Mucosa of gallbladder (tissue), 1 donor: ENCODE results near the gene PRKX. TPM values are rescaled to one million over a fixed set of nuclear protein-coding genes. Genes with fewer than 3 reads are reported as not detected.
"Not testable (repeated sequence)": the region's sequence is repeated elsewhere in the genome, so short reads cannot be mapped to it uniquely, and the experiment has no call there.

Source experiments
- DNase-seq: peaks from one replicate; pipeline ENCODE4 v3.0.0-alpha.2; 2020; ENCODE audit warnings: low spot score
- total RNA-seq: library from RNA; stranded (reverse); gene quantifications from one replicate; pipeline ENCODE4 v1.2.1, GENCODE V29; 2021
- donor health status: DM: no; HTN: no; CAD: no.

PRKX gene
- total RNA-seq, 1 donor from 2014 or later = 15.2 TPM

DNA sequence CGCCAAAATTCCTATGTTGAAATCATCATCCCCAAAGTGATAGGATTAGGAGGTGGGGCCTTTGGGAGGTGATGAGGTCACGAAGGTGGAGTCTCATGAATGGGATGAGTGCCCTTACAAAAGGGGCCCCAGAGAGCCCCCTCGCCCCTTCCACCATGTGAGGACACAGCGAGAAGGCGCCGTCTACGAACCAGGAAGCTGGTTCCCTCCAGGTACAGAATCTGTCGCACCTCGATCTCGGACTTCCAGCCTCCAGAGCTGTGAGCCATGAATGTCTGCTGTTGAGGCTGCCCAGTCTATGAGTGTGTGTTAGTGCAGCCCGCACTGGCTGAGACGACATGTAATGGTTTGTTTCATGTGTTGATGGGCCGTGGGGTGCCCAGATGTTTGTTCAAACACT is 60.3 kb downstream of the PRKX start:
- no peak for DNase-seq

DNA sequence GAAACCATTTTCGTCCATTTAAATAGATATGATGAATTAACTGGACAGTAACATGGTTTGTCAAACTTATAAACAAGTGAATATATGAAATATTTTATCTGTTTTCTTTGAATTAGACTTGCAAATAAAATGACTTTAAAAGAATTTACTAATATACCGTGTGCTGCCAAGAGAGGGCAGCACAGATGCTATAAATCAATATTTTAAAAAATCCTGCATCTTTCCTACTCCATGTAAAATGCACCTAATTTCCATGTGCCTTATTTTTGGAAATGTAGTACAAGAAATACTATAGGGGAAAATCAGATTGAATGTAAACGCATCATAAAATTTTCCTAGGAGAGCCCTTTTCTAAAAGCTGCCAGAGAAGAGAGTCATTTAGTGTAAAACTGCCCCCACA is 62.2 kb downstream of the PRKX start:
- DNase-seq = no peak

DNA sequence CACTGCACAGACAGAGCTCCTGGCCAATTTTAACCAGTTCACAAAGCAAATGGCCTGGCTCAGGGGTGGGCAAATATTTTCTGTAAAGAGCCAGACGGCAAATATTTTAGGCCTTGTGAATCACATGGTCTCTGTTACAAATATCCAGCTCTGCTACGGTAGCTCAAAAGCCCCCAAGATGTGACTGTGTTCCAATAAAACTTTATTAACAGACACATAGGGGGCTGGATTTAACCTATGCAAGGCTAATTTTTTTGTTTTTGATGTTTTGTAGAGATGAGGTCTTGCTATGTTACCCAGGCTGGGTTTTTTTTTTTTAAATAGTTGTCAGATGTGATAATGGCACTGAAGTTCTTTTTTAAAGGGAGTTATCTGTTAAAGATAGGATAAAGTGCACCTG is 65.4 kb downstream of the PRKX start:
- DNase-seq = no peak

DNA sequence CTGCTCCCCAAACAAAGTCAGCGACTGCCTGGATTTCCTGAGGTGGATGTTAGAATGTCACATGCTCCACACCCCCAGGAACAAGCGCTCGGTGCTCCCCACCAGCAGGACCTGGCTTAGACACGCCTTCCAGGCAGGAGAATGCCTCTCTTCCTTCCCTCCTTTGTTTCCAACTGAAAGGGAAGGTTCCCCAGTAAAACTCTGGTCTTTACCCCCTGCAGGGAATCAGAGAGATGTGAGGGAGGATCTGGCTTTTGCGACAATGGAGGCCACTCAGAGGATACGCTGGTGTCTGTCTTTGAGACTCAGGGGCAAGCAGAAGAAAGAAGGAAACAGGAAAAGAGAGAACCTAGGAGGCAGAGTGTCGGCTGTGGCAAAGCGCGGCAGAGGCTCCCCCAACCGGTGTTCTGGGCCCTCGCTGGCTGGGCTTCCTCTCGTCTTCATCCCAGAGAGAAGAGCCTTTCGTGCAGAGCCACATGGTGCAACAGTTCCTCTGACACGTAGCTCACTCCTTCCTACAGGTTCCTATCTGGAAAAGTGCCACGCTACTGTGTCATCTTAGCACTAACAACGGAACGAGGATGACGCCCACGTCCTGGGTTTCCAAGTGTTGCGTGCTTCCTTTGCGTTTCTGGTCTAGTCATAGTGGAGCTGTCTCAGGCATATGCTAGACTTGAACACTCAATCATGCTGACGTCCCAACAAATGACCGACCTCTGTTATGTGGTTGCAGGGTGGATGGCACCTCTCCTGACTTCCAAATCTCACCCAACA is 73.4 kb downstream of the PRKX start:
- DNase-seq = not testable (repeated sequence)

DNA sequence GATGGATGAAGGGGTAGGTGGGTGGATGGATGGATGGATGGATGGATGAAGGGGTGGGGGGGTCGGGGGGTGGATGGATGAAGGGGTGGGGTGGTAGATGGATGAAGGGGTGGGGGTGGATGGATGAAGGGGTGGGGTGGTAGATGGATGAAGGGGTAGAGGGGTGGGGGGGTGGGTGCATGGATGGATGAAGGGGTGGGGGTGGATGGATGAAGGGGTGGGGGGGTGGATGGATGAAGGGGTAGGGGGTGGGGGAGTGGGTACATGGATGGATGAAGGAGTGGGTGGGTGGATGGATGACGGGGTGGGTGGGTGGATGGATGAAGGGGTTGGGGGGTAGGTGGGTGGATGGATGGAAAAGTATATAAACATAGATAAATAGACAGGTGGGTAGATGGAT is 74.2 kb downstream of the PRKX start:
- DNase-seq = no peak

DNA sequence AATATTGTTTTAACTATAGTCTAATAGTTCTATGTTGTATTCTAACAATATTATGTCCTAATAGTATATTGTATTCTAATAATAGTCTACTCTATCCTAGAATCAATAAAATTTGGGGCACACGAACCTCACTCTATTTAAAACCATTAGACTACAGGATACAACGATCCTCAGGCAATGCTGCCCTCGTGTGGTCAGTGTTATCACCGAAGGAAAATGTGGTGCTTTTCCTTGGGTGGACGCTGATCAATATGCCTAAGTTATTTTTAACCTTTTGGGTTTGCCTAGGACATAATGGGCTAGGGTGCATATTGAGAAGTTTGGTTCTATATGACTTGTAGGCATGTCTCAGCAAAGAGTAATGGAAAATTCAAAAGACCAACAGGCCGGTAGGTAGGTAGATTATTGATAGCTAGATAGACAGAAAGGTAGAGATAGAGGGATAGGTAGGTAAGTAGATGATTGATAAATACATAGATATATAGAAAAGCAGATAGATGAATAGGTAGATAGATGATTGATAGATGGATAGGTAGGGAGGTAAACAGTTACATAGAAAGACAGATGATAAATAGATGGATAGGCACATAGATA is 75.1 kb downstream of the PRKX start:
- peak; percentile 26 for DNase-seq

DNA sequence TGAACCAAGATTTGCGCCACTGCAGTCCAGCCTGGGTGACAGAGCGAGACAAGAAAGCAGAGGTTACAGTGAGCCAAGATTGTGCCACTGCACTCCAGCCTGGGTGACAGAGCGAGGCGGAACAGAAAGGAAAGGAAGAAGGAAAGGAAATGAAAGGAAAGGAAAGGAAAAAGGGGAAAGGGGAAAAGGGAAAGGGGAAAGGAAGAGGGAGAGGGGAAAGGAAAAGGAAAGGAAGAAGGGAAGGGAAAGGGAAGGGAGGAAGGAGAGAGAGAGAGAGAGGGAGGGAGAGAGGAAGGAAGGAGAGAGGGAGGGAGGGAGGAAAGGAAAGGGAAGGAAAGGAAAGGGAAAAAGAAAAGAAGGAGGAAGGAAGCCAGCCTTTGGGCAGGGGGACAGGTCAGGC is 76.6 kb downstream of the PRKX start:
- no peak for DNase-seq

DNA sequence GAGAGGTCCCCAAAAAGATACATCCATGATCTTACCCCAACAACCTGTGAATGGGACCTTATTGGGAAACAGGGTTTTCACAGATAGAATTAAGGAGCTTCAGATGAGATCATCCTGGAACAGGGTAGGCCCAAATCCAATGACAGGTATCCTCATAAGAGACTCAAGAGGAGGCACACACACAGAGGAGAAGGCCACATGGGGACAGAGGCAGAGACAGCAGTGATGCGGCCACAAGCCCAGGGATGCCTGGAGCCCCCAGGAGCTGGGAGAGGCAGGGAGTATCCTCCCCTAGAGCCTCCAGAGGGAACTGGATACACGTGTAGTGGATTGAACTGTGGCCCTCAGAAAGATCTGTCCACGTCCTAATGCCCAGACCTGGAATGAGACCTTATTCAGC is 82.3 kb downstream of the PRKX start:
- no peak for DNase-seq

DNA sequence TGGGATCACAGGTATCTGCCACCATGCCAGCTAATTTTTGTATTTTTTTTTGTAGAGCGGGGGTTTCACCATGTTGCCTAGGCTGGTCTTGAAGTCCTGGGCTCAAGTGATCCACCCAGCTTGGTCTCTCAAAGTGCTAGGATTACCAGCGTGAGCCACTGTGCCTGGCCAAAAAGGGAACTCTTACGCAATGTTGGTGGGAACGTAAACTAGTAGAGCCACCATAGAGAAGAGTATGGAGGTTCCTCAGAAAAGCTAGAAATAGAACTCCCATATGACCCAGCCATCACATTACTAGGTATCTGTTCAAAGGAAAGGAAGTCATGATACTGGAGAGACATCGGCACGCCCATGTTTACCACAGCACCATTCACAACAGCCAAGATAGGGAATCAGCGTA is 85.9 kb downstream of the PRKX start:
- DNase-seq = no peak

DNA sequence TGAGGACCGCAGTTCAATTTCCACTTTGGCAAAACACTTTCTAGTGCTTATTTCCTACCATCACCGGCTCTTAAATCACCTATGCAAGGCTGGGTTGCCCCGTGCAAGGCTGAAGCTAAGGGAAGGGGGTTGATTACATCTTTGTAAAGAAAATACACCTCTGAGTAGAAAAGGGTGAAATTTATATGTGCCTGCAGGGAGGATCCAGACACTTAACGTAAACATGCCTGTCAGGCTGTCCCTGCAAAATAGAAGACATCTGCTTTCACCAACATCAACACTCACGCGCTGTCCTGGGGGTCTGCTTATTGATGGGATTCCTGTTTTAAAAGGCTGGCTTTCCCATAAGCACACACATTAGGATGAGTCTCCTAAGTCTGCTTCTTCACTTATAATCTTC is 92.0 kb downstream of the PRKX start:
- DNase-seq = no peak

DNA sequence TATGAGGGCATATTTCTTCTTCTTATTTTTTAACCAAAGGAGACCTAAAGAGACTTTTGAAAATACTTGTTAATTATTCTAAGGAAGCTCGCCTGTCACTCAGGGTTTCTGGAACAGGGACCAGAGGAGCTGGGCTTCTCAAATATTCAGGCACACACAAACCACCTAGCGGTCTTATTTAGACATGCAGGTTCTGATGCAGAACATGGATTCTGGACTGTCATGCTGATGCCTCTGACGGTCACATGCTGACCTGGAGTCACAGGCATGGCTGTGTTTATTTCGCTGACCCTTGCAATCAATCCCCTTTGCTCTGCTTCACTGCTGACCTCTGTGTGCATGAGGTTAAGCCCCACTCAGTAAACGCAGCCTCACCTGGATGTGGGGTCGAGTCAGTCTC is 101.7 kb downstream of the PRKX start:
- not testable (repeated sequence) for DNase-seq

DNA sequence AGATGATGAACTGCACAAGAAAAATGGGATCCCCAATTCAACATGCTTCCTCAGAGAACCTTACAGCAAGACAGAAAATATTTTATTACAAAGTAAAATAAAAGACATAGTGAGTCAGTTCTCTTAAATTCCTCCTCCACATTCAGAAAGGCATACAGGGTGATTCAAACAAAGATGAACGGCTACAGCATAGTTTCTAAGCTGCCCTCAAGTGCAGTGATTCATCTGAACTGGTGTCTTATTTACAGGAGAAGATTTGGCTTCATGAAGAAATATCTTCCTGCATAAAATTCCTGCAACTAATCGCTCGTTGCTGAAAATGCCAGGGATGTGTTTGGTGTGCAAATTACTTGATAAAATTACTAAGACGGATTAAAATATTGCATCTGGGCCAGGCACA is 103.6 kb downstream of the PRKX start:
- DNase-seq = no peak

DNA sequence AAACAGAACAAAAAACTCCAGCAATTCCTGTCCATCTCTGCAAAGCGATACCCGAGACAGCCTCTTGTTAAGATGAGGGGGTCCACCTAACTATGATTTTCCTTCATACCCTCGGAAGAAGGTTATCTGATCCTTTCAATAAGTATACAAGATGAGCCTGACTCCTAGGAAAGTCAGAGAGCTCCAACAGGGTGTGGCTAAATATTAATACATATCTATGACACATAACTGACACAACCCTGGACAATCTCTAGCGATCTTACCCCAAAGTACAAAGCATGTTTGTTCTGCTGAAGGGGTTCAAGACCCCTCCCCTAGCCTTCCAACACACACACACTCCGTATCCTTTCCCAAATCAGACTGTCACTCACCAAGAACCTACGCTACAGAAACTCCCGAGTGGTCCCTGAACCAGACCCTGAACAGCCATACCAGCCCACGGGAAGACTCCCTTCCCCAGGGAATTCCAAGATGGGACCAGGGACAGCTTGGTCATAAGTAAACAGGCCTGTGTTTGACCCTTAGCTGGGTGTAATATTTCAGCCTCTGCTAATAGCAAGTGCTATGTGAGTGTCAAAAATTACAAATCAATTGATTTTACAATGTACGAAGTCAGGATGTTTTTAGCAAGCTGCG is 110.3 kb downstream of the PRKX start:
- DNase-seq = no peak

DNA sequence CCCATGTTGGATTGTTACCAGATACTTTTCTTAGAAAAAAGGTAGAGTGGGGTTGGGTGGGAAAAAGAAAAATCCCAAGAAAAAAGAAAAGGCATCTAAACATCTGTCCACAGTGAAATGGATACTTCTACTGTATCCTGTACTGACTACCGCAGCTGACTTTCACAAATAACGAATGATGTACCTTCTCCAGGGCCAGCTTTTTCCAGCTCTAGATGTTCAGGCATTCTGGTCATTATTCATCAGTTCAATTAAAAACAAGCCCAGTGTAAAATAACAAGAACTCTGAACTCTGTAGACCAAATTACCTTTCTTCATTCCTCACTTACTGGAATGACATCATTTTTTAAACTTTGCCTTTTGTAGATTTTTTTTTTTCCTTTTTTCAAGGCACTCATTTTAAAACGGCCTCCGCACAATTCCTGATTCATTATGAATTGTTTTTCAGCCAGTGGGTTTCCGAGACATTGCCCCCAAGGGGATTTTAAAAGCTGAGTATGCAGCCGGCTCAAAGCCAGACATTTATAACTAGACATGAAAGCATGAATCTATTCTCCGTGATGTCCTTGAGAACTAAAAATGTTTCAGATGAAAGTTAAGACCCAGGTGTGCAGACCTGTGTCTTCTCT is 113.5 kb downstream of the PRKX start:
- DNase-seq = no peak

DNA sequence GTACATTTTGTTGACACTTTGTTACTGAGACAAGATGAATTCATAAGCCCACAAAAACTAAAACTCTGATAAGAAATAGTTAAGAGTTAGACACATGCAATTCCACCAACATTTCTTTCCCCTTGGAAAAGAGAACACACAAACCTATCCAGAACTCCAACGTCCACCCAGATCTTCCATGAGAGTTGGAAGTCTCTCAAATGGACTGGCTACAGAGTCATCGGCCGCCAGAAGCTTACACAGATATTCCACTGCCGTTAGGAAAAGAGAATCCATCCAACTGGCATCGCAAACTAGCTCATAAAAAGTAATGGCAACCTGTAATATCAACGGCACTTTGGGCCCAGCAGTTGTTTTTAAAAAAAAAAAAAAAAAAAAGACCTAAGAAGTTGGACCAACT is 114.7 kb downstream of the PRKX start:
- no peak for DNase-seq

DNA sequence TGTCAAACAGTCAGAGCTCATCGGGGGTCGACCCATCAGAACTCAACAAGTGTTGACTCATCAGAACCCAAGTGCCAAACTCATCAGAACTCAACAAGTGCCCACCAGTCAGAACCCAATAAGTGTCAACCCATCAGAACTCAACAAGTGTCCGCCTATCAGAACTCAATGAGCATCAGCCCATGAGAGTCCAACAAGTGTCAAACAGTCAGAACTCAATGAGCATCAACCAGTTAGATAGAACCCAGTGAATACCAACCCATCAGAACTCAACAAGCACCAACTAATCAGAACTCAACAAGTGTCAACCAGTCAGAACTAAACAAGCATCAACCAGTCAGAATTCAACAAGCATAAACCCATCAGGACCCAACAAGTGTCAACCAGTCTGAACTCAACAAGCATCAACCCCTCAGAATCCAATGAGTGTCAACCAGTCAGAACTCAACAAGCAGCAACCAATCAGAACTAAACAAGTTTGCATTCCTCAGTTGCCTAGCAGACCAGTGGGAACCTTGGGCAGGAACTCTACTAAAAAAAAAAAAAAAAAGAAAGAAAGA is 115.3 kb downstream of the PRKX start:
- DNase-seq = no peak

DNA sequence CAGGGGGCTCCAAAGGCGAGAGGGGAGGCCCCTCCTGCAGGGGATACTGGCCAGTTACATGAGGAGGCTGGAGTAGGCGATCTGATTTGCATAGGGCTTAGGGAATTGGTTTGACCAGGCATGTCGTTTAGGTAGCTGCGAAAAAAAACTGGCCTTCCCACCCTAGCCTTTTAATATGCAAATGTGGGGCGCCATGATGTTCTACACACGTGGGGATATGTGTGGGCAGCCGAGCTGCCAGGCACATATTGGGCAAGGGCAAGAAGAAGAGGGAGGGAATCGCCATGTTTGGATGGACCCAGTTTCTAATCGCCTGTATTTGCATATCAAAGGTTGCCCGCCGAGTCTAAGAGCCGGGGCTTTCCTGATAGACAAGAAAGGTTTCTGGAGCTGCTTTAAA is 121.3 kb downstream of the PRKX start:
- no peak for DNase-seq

DNA sequence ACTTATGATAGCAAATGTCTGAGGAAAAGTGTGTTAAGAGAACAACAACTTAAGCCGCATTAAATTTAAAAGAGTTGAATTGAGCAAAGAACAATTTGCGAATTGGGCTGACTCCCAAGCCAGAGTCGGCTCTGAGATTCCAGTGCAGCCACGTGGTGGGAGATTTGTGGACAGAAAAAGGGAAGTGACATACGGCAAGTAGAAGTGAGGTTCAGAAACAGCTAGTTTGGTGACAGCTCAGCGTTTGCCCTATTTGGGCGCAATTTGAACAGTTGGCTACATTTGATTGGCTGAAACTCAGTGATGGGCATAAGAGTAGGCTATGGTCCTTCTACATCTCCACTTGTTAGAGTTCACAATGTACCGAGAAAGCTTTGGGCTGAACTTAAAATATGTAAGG is 124.0 kb downstream of the PRKX start:
- no peak for DNase-seq

DNA sequence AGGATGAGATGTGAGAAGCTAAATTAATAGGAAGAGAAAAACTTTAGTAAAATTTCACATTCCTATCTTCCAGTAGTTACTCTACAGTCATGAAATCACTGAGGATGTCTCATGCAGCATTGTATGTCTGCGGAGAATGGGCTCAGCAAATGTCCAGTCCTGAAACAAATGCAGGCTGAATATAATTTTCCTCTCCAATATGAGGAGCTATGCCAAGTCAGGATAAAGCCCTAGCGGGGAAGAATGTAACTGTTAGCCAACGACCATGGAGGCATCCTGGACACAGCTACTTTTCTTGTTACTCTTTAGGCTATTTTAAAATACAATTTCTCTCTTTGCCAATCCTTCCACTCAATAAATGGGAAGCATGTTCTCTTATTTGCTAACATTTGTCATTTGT is 127.7 kb downstream of the PRKX start:
- DNase-seq = no peak

DNA sequence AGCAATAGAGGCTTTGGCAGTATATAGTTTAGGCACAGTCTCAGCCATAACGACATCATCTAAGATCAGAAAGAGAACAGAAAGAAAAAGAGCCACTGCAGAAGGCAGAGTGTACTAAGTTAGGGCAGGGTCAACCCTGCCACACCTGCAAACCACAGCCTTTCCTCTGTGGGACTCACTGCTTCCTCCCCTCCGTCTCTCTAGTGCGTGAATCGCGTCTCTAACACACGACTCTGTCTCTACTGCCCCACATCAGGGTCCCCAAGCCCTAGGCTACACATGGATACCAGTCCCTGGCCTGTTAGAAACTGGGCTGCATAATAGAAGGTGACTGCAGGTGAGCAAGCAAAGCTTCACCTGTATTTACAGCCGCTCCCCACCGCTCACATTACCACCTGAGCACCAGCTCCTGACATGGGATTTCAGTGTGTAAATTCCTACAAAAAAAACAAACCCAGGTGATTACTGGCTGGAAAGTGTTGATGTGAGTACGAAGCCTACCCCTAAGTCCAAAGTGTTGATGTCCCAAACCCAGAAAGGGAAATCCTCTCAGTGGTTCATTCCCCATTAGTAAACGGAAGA is 128.9 kb downstream of the PRKX start:
- DNase-seq = no peak

DNA sequence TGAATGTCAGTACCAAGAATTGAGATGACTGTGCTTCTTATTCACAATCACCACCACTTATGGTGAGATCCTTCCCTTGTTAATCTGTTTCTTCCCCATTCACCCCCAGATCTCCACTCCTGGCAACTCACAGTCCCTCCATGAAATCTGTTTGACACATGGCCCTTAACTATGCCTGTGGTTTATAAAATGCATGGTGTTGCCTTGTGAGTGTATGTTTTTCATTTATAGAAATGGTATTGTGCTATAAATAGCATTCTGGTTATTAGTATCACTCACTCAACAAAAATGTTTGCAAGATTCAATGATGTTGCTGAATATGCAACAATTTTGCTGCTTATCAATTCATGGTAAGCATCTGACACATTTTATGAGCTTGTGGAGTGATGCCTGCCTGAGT is 131.0 kb downstream of the PRKX start:
- DNase-seq = no peak

DNA sequence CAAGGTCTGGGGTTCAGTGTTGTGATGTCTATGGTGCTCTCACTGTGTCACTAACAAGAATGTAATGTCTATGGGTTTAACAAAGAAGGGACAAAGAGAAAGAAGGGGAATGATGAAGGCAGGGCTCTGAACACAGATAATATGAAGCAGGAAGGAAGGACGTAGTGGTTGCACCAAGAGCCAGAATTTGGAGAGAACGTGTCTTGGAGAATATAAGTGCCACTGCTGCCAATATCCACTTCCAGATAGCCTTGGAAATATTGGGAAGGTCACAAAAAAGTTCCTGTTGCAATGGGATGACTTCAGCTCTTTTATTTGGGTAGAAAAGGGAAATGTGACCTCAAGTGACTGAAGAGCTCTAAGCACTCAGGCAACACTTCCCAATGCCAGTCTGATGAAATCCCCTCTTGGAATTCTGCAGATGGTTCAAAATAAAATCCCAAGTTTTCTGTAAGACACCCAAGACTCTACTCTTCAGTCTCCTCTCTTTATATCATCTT is 131.8 kb downstream of the PRKX start:
- no peak for DNase-seq
